Prostate gland (tissue), 2 donors: Measurements from ENCODE around the gene IFNGR1.

Source experiments
- CTCF ChIP-seq, 4 experiments: fragments of 200-600 bp in 2 of 4; fragments of 450-650 bp in 2 of 4; sonication (generic) in 2 of 4; IDR thresholded peaks; 1 replicate in 3 of 4; 2 replicates in 1 of 4; pipeline ENCODE4 v1.5.1; 2016 to 2019; ENCODE audit warnings: antibody characterized with exemption in 4 of 4, mild to moderate bottlenecking in 2 of 4, moderate library complexity in 2 of 4
- POLR2A ChIP-seq: fragments of 450-650 bp; IDR thresholded peaks from one replicate; pipeline ENCODE4 v1.6.1; 2016; ENCODE audit warnings: antibody characterized with exemption, mild to moderate bottlenecking

GRCh38 chr6:137241481-137242038 lies 22.4 kb upstream of the IFNGR1 start:
- TF ChIP-seq POLR2A, result no peak
- no peak for TF ChIP-seq CTCF (IDR thresholded peaks at IDR 0.05)
